Stimulated activated CD4-positive, alpha-beta T cell treated with anti-CD3 and anti-CD28 coated beads, Interleukin-12 subunit alpha, Interleukin-12 subunit beta, amount 100 ng/mL, for 48 hours (primary cell): ENCODE results near the gene EIF2A.
"Not testable (repeated sequence)": the region's sequence is repeated elsewhere in the genome, so short reads cannot be mapped to it uniquely, and the experiment has no call there.

Source experiments
- DNase-seq, 3 donors: peaks; one replicate each; pipeline ENCODE4 v3.0.0-alpha.2; 2020; ENCODE audit warnings: low read depth in 2 of 3, low spot score in 1 of 3

The EIF2A gene

GRCh38 chr3:150600647-150601530 lies 54.3 kb downstream of the EIF2A start:
- DNase-seq = not testable (repeated sequence)

GRCh38 chr3:150602426-150603152 lies 56.0 kb downstream of the EIF2A start:
- DNase-seq = no peak

GRCh38 chr3:150603153-150603979 lies 56.8 kb downstream of the EIF2A start, which contains the start of gene SELENOT:
Gene SELENOT (plus strand): TSS chr3:150603321. CDS start chr3:150603363, 42 bp downstream.
- peak; percentile 81 to 92 (median 90) for DNase-seq

GRCh38 chr3:150603980-150604319 lies 57.4 kb downstream of the EIF2A start:
- peak in 1 of 3 donors; percentile 14 for DNase-seq

GRCh38 chr3:150605998-150606641 lies 59.5 kb downstream of the EIF2A start:
- DNase-seq = no peak

GRCh38 chr3:150607267-150608065 lies 60.9 kb downstream of the EIF2A start:
- DNase-seq = no peak

GRCh38 chr3:150609988-150610387 lies 63.4 kb downstream of the EIF2A start:
- no peak for DNase-seq

GRCh38 chr3:150610785-150611184 lies 64.2 kb downstream of the EIF2A start:
- DNase-seq = no peak

- DNase-seq = no peak
These were observed 65.1 kb downstream of the EIF2A start for GRCh38 chr3:150611666-150612065.

GRCh38 chr3:150612494-150612893 lies 65.9 kb downstream of the EIF2A start:
- DNase-seq = no peak

GRCh38 chr3:150613034-150613433 lies 66.4 kb downstream of the EIF2A start:
- DNase-seq = no peak

GRCh38 chr3:150613709-150614480 lies 67.3 kb downstream of the EIF2A start:
- no peak for DNase-seq

GRCh38 chr3:150620002-150620689 lies 73.6 kb downstream of the EIF2A start:
- DNase-seq = no peak

- not testable (repeated sequence) for DNase-seq
These were observed 76.4 kb downstream of the EIF2A start for GRCh38 chr3:150622955-150623354.

- DNase-seq = no peak
These were observed 77.4 kb downstream of the EIF2A start for GRCh38 chr3:150623945-150624344.

GRCh38 chr3:150626148-150626930 lies 79.8 kb downstream of the EIF2A start:
- no peak for DNase-seq

GRCh38 chr3:150627557-150627956 lies 81.0 kb downstream of the EIF2A start:
- no peak for DNase-seq
